ENCODE measurements around the gene EFCAB6.

Gene EFCAB6

GRCh38 chr22:43521716-43522115 is 290.4 kb downstream of the EFCAB6 start:
- Histone ChIP-seq H3K4me1 (ENCODE audit: insufficient read depth, low read length) (no peaks in the 10 kb centered on the region), H3K9ac (ENCODE audit: low read depth, low read length) (no peak overlapping the region), H3K36me3 (ENCODE audit: insufficient read depth, low read depth, low read length) (no peaks in the 10 kb centered on the region), H3K9me3 (ENCODE audit: insufficient read depth, low read depth, low read length) (no peaks in the 10 kb centered on the region), H3K27me3 (ENCODE audit: insufficient read depth, low read length) (no peaks in the 10 kb centered on the region), H3K4me3 (ENCODE audit: low read length) (no peak overlapping the region), H3K27ac (ENCODE audit: low read length) (no peak overlapping the region)

GRCh38 chr22:43520632-43521039 is 291.5 kb downstream of the EFCAB6 start:
- H3K36me3 ChIP-seq (ENCODE audit: insufficient read depth, low read depth, low read length): no peaks in the 10 kb centered on the region
- H3K4me3 ChIP-seq (ENCODE audit: low read length): no peak overlapping the region
- H3K27me3 ChIP-seq (ENCODE audit: insufficient read depth, low read length): no peaks in the 10 kb centered on the region
- H3K9ac ChIP-seq (ENCODE audit: low read depth, low read length): no peak overlapping the region
- H3K4me1 ChIP-seq (ENCODE audit: insufficient read depth, low read length): no peaks in the 10 kb centered on the region
- H3K9me3 ChIP-seq (ENCODE audit: insufficient read depth, low read depth, low read length): no peaks in the 10 kb centered on the region
- H3K27ac ChIP-seq (ENCODE audit: low read length): no peak overlapping the region

GRCh38 chr22:43516996-43517635 is 295.0 kb downstream of the EFCAB6 start:
- Histone ChIP-seq H3K36me3 (ENCODE audit: insufficient read depth, low read depth, low read length) (no peaks in the 10 kb centered on the region), H3K4me1 (ENCODE audit: insufficient read depth, low read length) (no peaks in the 10 kb centered on the region), H3K9ac (ENCODE audit: low read depth, low read length) (no peak overlapping the region), H3K9me3 (ENCODE audit: insufficient read depth, low read depth, low read length) (no peaks in the 10 kb centered on the region), H3K27ac (ENCODE audit: low read length) (no peak overlapping the region), H3K4me3 (ENCODE audit: low read length) (no peak overlapping the region), H3K27me3 (ENCODE audit: insufficient read depth, low read length) (no peaks in the 10 kb centered on the region)

GRCh38 chr22:43516386-43516785 is 295.7 kb downstream of the EFCAB6 start:
- Histone ChIP-seq H3K27me3 (ENCODE audit: insufficient read depth, low read length) (no peaks in the 10 kb centered on the region), H3K36me3 (ENCODE audit: insufficient read depth, low read depth, low read length) (no peaks in the 10 kb centered on the region), H3K9me3 (ENCODE audit: insufficient read depth, low read depth, low read length) (no peaks in the 10 kb centered on the region), H3K4me3 (ENCODE audit: low read length) (no peak overlapping the region), H3K4me1 (ENCODE audit: insufficient read depth, low read length) (no peaks in the 10 kb centered on the region), H3K9ac (ENCODE audit: low read depth, low read length) (no peak overlapping the region), H3K27ac (ENCODE audit: low read length) (no peak overlapping the region)

GRCh38 chr22:43515902-43516301 is 296.2 kb downstream of the EFCAB6 start:
- H3K36me3 ChIP-seq (ENCODE audit: insufficient read depth, low read depth, low read length): no peaks in the 10 kb centered on the region
- no peak overlapping the region for H3K4me3 ChIP-seq (ENCODE audit: low read length)
- H3K9ac ChIP-seq (ENCODE audit: low read depth, low read length): no peak overlapping the region
- no peaks in the 10 kb centered on the region for H3K27me3 ChIP-seq (ENCODE audit: insufficient read depth, low read length)
- H3K9me3 ChIP-seq (ENCODE audit: insufficient read depth, low read depth, low read length): no peaks in the 10 kb centered on the region
- H3K27ac ChIP-seq (ENCODE audit: low read length): no peak overlapping the region
- H3K4me1 ChIP-seq (ENCODE audit: insufficient read depth, low read length): no peaks in the 10 kb centered on the region

- Histone ChIP-seq H3K27ac (ENCODE audit: low read length) (no peak overlapping the region), H3K4me3 (ENCODE audit: low read length) (no peak overlapping the region), H3K9ac (ENCODE audit: low read depth, low read length) (no peak overlapping the region), H3K27me3 (ENCODE audit: insufficient read depth, low read length) (no peaks in the 10 kb centered on the region), H3K36me3 (ENCODE audit: insufficient read depth, low read depth, low read length) (no peaks in the 10 kb centered on the region), H3K9me3 (ENCODE audit: insufficient read depth, low read depth, low read length) (no peaks in the 10 kb centered on the region), H3K4me1 (ENCODE audit: insufficient read depth, low read length) (no peaks in the 10 kb centered on the region)
Measured at GRCh38 chr22:43515411-43515810, 296.7 kb downstream of the EFCAB6 start.

GRCh38 chr22:43514476-43515157 is 297.5 kb downstream of the EFCAB6 start:
- no peak overlapping the region for H3K9ac ChIP-seq (ENCODE audit: low read depth, low read length)
- no peaks in the 10 kb centered on the region for H3K4me1 ChIP-seq (ENCODE audit: insufficient read depth, low read length)
- H3K9me3 ChIP-seq (ENCODE audit: insufficient read depth, low read depth, low read length): no peaks in the 10 kb centered on the region
- no peaks in the 10 kb centered on the region for H3K27me3 ChIP-seq (ENCODE audit: insufficient read depth, low read length)
- H3K36me3 ChIP-seq (ENCODE audit: insufficient read depth, low read depth, low read length): no peaks in the 10 kb centered on the region
- no peak overlapping the region for H3K4me3 ChIP-seq (ENCODE audit: low read length)
- H3K27ac ChIP-seq (ENCODE audit: low read length): no peak overlapping the region

- no peak overlapping the region for H3K4me3 ChIP-seq (ENCODE audit: low read length)
- H3K27ac ChIP-seq (ENCODE audit: low read length): no peak overlapping the region
- no peaks in the 10 kb centered on the region for H3K4me1 ChIP-seq (ENCODE audit: insufficient read depth, low read length)
- H3K9ac ChIP-seq (ENCODE audit: low read depth, low read length): no peak overlapping the region
- no peaks in the 10 kb centered on the region for H3K9me3 ChIP-seq (ENCODE audit: insufficient read depth, low read depth, low read length)
- H3K27me3 ChIP-seq (ENCODE audit: insufficient read depth, low read length): no peaks in the 10 kb centered on the region
- H3K36me3 ChIP-seq (ENCODE audit: insufficient read depth, low read depth, low read length): no peaks in the 10 kb centered on the region
Measured at GRCh38 chr22:43512279-43512678, 299.8 kb downstream of the EFCAB6 start.

- Histone ChIP-seq H3K27me3 (ENCODE audit: insufficient read depth, low read length) (no peaks in the 10 kb centered on the region), H3K9ac (ENCODE audit: low read depth, low read length) (no peak overlapping the region), H3K4me1 (ENCODE audit: insufficient read depth, low read length) (no peaks in the 10 kb centered on the region), H3K4me3 (ENCODE audit: low read length) (no peak overlapping the region), H3K27ac (ENCODE audit: low read length) (no peak overlapping the region), H3K36me3 (ENCODE audit: insufficient read depth, low read depth, low read length) (no peaks in the 10 kb centered on the region), H3K9me3 (ENCODE audit: insufficient read depth, low read depth, low read length) (no peaks in the 10 kb centered on the region)
Measured at GRCh38 chr22:43511276-43511910, 300.7 kb downstream of the EFCAB6 start.

GRCh38 chr22:43510281-43511070 is 301.6 kb downstream of the EFCAB6 start:
- no peaks in the 10 kb centered on the region for H3K4me1 ChIP-seq (ENCODE audit: insufficient read depth, low read length)
- no peak overlapping the region for H3K4me3 ChIP-seq (ENCODE audit: low read length)
- no peak overlapping the region for H3K27ac ChIP-seq (ENCODE audit: low read length)
- H3K9me3 ChIP-seq (ENCODE audit: insufficient read depth, low read depth, low read length): no peaks in the 10 kb centered on the region
- no peaks in the 10 kb centered on the region for H3K36me3 ChIP-seq (ENCODE audit: insufficient read depth, low read depth, low read length)
- H3K27me3 ChIP-seq (ENCODE audit: insufficient read depth, low read length): no peaks in the 10 kb centered on the region
- H3K9ac ChIP-seq (ENCODE audit: low read depth, low read length): no peak overlapping the region

GRCh38 chr22:43509337-43509736 is 302.8 kb downstream of the EFCAB6 start:
- Histone ChIP-seq H3K4me3 (ENCODE audit: low read length) (no peak overlapping the region), H3K9me3 (ENCODE audit: insufficient read depth, low read depth, low read length) (no peaks in the 10 kb centered on the region), H3K36me3 (ENCODE audit: insufficient read depth, low read depth, low read length) (no peaks in the 10 kb centered on the region), H3K9ac (ENCODE audit: low read depth, low read length) (no peak overlapping the region), H3K4me1 (ENCODE audit: insufficient read depth, low read length) (no peaks in the 10 kb centered on the region), H3K27ac (ENCODE audit: low read length) (no peak overlapping the region), H3K27me3 (ENCODE audit: insufficient read depth, low read length) (no peaks in the 10 kb centered on the region)

Data from iPS-20b (cell line).